A673 (cell line): ENCODE measurements around the gene NDUFS1.

ENCODE experiments used
- CTCF ChIP-seq: fragments of 300-800, 200-600 bp; sonication (generic); conservative IDR thresholded peaks from 2 replicates; pipeline ENCODE4 v1.5.1; 2017; ENCODE audit warnings: low read depth, mild to moderate bottlenecking, antibody characterized with exemption, low read length, moderate library complexity, mixed read lengths
- EZH2 ChIP-seq: fragments of 200-600 bp; sonication (generic); IDR thresholded peaks from 2 replicates; pipeline ENCODE4 v1.6.1; 2017; ENCODE audit warnings: borderline replicate concordance, low read depth, mild to moderate bottlenecking, mixed read lengths, antibody characterized with exemption, low read length; ENCODE audit not compliant: poor library complexity, severe bottlenecking

DNA sequence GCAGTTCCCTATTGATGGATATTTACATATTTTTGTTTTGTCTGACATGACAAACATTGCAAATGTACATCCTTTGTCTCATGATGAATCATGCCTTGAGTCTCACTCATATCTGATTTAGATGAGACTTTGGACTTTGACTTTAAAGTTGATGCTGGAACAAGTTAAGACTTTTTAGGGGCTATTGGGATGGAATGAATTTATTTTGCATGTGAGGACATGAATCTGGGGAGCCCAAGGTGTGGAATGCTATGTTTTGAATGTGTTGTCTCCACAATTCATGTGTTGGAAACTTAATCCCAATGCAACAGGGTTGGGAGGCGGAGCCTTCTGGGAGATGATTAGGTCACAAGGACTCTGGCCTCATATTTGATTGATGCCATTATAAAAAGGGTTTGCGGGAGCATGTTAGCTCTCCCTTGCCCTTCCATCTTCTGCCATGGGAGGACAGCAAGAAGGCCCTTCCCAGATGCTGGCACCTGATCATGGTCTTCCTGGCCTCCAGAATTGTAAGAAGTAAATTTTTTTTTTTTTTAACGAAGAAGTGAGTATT lies 44.1 kb downstream of the NDUFS1 start:
- TF ChIP-seq CTCF (no peak), EZH2 (no peak)
